HuH-7.5 (cell line): ENCODE data around the gene SSU72.
"Not testable (repeated sequence)": the region's sequence is repeated elsewhere in the genome, so short reads cannot be mapped to it uniquely, and the experiment has no call there.

Experiments used
- DNase-seq: peaks from one replicate; pipeline ENCODE4 v3.0.0; 2011; ENCODE audit warnings: low spot score

Gene SSU72

GRCh38 chr1:1495461-1495975 is 79.1 kb downstream of the SSU72 start:
- not testable (repeated sequence) for DNase-seq

- not testable (repeated sequence) for DNase-seq
Measured at GRCh38 chr1:1494311-1494710, 80.4 kb downstream of the SSU72 start.
